CD14-positive monocyte (primary cell): ENCODE data around the gene LNX2. TPM values are rescaled to one million over a fixed set of nuclear protein-coding genes. Genes with fewer than 3 reads are reported as not detected.

Experiments
- DNase-seq, 3 donors: peaks; one replicate each; pipeline ENCODE4 v3.0.0-alpha.2; 2011 to 2022
- H2AFZ ChIP-seq: 2 replicates; pipeline ENCODE4 v1.6.0; 2012; ENCODE audit warnings: mild to moderate bottlenecking, low read depth, low read length, inconsistent platforms; ENCODE audit not compliant: insufficient read depth, poor library complexity, severe bottlenecking
- H3K27ac ChIP-seq, 2 donors: 1 replicate in 1 of 2; 2 replicates in 1 of 2; pipeline ENCODE4 v1.5.1; 2012 to 2013; ENCODE audit warnings: low read length in 2 of 2, control low read depth in 1 of 2, inconsistent platforms in 1 of 2, low read depth in 1 of 2, mild to moderate bottlenecking in 1 of 2
- H3K27me3 ChIP-seq, 2 donors: one replicate each; pipeline versions ENCODE4 v1.6.0 to v1.6.1; 2011 to 2013; ENCODE audit warnings: low read length in 2 of 2; ENCODE audit not compliant: control insufficient read depth in 2 of 2, insufficient read depth in 2 of 2
- H3K36me3 ChIP-seq, 2 donors: replicated peaks in 1 of 2; 1 replicate in 1 of 2; 2 replicates in 1 of 2; pipeline versions ENCODE4 v1.5.1 to v1.6.1; 2012 to 2013; ENCODE audit warnings: low read length in 2 of 2, control low read depth in 1 of 2, inconsistent platforms in 1 of 2, mild to moderate bottlenecking in 1 of 2; ENCODE audit not compliant: insufficient read depth in 2 of 2, control insufficient read depth in 1 of 2
- H3K4me1 ChIP-seq, 2 donors: 1 replicate in 1 of 2; 2 replicates in 1 of 2; pipeline versions ENCODE4 v1.5.1 to v1.6.1; 2012 to 2013; ENCODE audit warnings: low read length in 2 of 2, control low read depth in 1 of 2, inconsistent platforms in 1 of 2, mild to moderate bottlenecking in 1 of 2, moderate library complexity in 1 of 2; ENCODE audit not compliant: insufficient read depth in 2 of 2, control insufficient read depth in 1 of 2
- H3K4me2 ChIP-seq: replicated peaks from 2 replicates; pipeline ENCODE3; 2012; ENCODE audit warnings: low read length, moderate library complexity, mild to moderate bottlenecking; ENCODE audit not compliant: poor library complexity, severe bottlenecking; ENCODE audit errors: extremely low read depth
- H3K4me3 ChIP-seq, 3 experiments: fragments of 200-600 bp in 1 of 3; sonication (generic) in 1 of 3; replicated peaks in 1 of 3; 1 replicate in 2 of 3; 2 replicates in 1 of 3; pipeline ENCODE4 v1.5.1; 2011 to 2013; ENCODE audit warnings: low read length in 3 of 3, mild to moderate bottlenecking in 3 of 3, control low read depth in 2 of 3, low read depth in 2 of 3, inconsistent platforms in 1 of 3, moderate library complexity in 1 of 3
- H3K79me2 ChIP-seq: 2 replicates; pipeline ENCODE4 v1.6.0; 2012; ENCODE audit warnings: mild to moderate bottlenecking, control low read depth, inconsistent platforms, low read length, moderate library complexity; ENCODE audit not compliant: insufficient read depth
- H3K9ac ChIP-seq: 2 replicates; pipeline ENCODE4 v1.6.0; 2017; ENCODE audit warnings: low read length, mild to moderate bottlenecking; ENCODE audit not compliant: insufficient read depth, poor library complexity, severe bottlenecking
- H3K9me3 ChIP-seq, 2 donors: replicated peaks in 1 of 2; 1 replicate in 1 of 2; 2 replicates in 1 of 2; pipeline versions ENCODE4 v1.5.1 to v1.6.1; 2012 to 2013; ENCODE audit warnings: low read length in 2 of 2, control low read depth in 1 of 2; ENCODE audit not compliant: control insufficient read depth in 1 of 2, insufficient read depth in 1 of 2
- H4K20me1 ChIP-seq: 2 replicates; pipeline ENCODE4 v1.6.0; 2012; ENCODE audit warnings: mild to moderate bottlenecking, low read length, control low read depth, moderate library complexity; ENCODE audit not compliant: insufficient read depth
- H3K27ac Mint-ChIP-seq, 7 donors: one replicate each; pipeline ENCODE4 v1.8.0; 2020; ENCODE audit warnings: mild to moderate bottlenecking in 7 of 7, mixed read lengths in 7 of 7, moderate library complexity in 6 of 7, inconsistent platforms in 2 of 7
- H3K27me3 Mint-ChIP-seq, 3 donors: one replicate each; pipeline ENCODE4 v1.8.0; 2021 to 2022; ENCODE audit warnings: low read depth in 3 of 3, mild to moderate bottlenecking in 3 of 3, mixed read lengths in 3 of 3, moderate library complexity in 3 of 3, inconsistent platforms in 1 of 3
- H3K36me3 Mint-ChIP-seq, 2 donors: one replicate each; pipeline ENCODE4 v1.8.0; 2020; ENCODE audit warnings: mixed read lengths in 2 of 2, inconsistent platforms in 1 of 2, mild to moderate bottlenecking in 1 of 2
- H3K4me1 Mint-ChIP-seq: one replicate; pipeline ENCODE4 v1.8.0; 2020; ENCODE audit warnings: mild to moderate bottlenecking, mixed read lengths
- H3K4me3 Mint-ChIP-seq, 2 donors: one replicate each; pipeline ENCODE4 v1.8.0; 2020; ENCODE audit warnings: mild to moderate bottlenecking in 2 of 2, mixed read lengths in 2 of 2, moderate library complexity in 1 of 2
- H3K9me3 Mint-ChIP-seq, 7 donors: one replicate each; pipeline ENCODE4 v1.8.0; 2020 to 2022; ENCODE audit warnings: mixed read lengths in 7 of 7, mild to moderate bottlenecking in 6 of 7, moderate library complexity in 6 of 7, inconsistent platforms in 2 of 7
- CTCF ChIP-seq: fragments of 200-600 bp; IDR thresholded peaks from one replicate; pipeline ENCODE4 v1.8.0; 2022; ENCODE audit warnings: antibody characterized with exemption, mild to moderate bottlenecking
- WGBS: methylation state at CpG from one replicate; pipeline ENCODE4 v1.1.5; 2013; ENCODE audit warnings: missing lambda C conversion rate; ENCODE audit not compliant: insufficient coverage; 5-methylcytosine and 5-hydroxymethylcytosine counted together
- intact Hi-C, 2 donors: fragments of 100-400 bp; cut with micrococcal nuclease; formaldehyde crosslinking; loops; one replicate each; pipeline versions ENCODE4 v1.15.0 to v1.15.1; 2023
- polyA plus RNA-seq, 3 donors: library from polyadenylated mRNA; depleted of rRNA in 1 of 3; unstranded in 2 of 3; stranded (reverse) in 1 of 3; fragments of 300-500 nt in 2 of 3; fragments of >200 nt in 1 of 3; fragmentation: Illumina TruSeq in 2 of 3; gene quantifications; 1 replicate in 2 of 3; 2 replicates in 1 of 3; pipeline ENCODE4 v1.2.3, GENCODE V29; 2012 to 2021

Gene LNX2
- polyA plus RNA-seq, 3 donors: 0.89 to 2.3 (median 1.5) TPM

- Histone ChIP-seq H3K4me3 (peak overlapping the region in 1 of 3 experiments; percentile 90), H4K20me1 (peaks cover 71% of the 10 kb centered on the region), H3K4me2 (peak overlapping the region; percentile 85), H3K27me3 (no peaks in the 10 kb centered on the region), H3K27ac (peak overlapping the region in 1 of 2 donors; percentile 1), H3K79me2 (peaks cover 82% of the 10 kb centered on the region), H3K36me3 (peaks cover 2 to 33% of the 10 kb centered on the region in 2 donors), H3K4me1 (peaks cover 31 to 44% of the 10 kb centered on the region in 2 donors), H3K9ac (no peak overlapping the region), H3K9me3 (no peaks in the 10 kb centered on the region), H2AFZ (no peak overlapping the region)
- intact Hi-C loops: loop anchor here (10.0 kb wide), 2 partner anchors 198 to 368 kb away; partner anchors contain the start of genes GTF3A (in 1 of the 2) and RPL21 (in 1 of the 2)
- no peak for DNase-seq
- H3K9me3 Mint-ChIP-seq: peaks cover 0 to 2% (median 0%) of the 10 kb centered on the region in 7 donors
- H3K4me1 Mint-ChIP-seq: peaks cover 62% of the 10 kb centered on the region
- peaks cover 0 to 3% (median 0%) of the 10 kb centered on the region in 3 donors for H3K27me3 Mint-ChIP-seq
- WGBS: 90% methylated on average over 5 of the region's 7 CpGs
- no peak for TF ChIP-seq CTCF
- H3K36me3 Mint-ChIP-seq: peaks cover 29 to 31% of the 10 kb centered on the region in 2 donors
- H3K27ac Mint-ChIP-seq: peak overlapping the region in 1 of 7 donors; percentile 57
- H3K4me3 Mint-ChIP-seq: peak overlapping the region in 1 of 2 donors; percentile 99
Observed at GRCh38 chr13:27622881-27623280, 2.6 kb upstream of the LNX2 start.

- Mint-ChIP-seq H3K4me3 (peak overlapping the region; percentile 87 to 99), H3K27ac (peak overlapping the region; percentile 72 to 95 (median 92)), H3K9me3 (peaks cover 0 to 2% (median 0%) of the 10 kb centered on the region in 7 donors), H3K27me3 (peaks cover 0 to 3% (median 0%) of the 10 kb centered on the region in 3 donors), H3K36me3 (peaks cover 24 to 26% of the 10 kb centered on the region in 2 donors), H3K4me1 (peaks cover 65% of the 10 kb centered on the region)
- peak overlapping the region; percentile 49 to 91 for H3K27ac ChIP-seq
- peaks cover 31 to 44% of the 10 kb centered on the region in 2 donors for H3K4me1 ChIP-seq
- DNase-seq: no peak
- H3K36me3 ChIP-seq: peaks cover 2 to 28% of the 10 kb centered on the region in 2 donors
- H3K4me2 ChIP-seq: peak overlapping the region; percentile 85
- peaks cover 71% of the 10 kb centered on the region for H4K20me1 ChIP-seq
- H2AFZ ChIP-seq: peak overlapping the region; percentile 95
- no peaks in the 10 kb centered on the region for H3K27me3 ChIP-seq
- peak overlapping the region; percentile 71 to 93 (median 90) for H3K4me3 ChIP-seq
- TF ChIP-seq CTCF: no peak
- WGBS: under 1% methylated on average over 11 of the region's 13 CpGs
- intact Hi-C loops: loop anchor here (10.0 kb wide), 2 partner anchors 197 to 367 kb away; partner anchors contain the start of genes GTF3A (in 1 of the 2) and RPL21 (in 1 of the 2)
- H3K79me2 ChIP-seq: peaks cover 80% of the 10 kb centered on the region
- H3K9ac ChIP-seq: peak overlapping the region; percentile 85
- H3K9me3 ChIP-seq: no peaks in the 10 kb centered on the region
Observed at GRCh38 chr13:27622102-27622820, 1.9 kb upstream of the LNX2 start.
